ENCODE results near the gene BAX.

GRCh38 chr19:48953990-48954594 lies 583 bp upstream of the BAX start:
- no peak for TF ChIP-seq RFX5 (IDR thresholded peaks at IDR 0.05)
- no peak; the same call in 2 of the 3 replicates for TF ChIP-seq CTCF (IDR thresholded peaks at IDR 0.05)
- no peak for TF ChIP-seq JUN (IDR thresholded peaks at IDR 0.05)
- TF ChIP-seq BCL3 (IDR thresholded peaks at IDR 0.05): no peak
- TF ChIP-seq MAZ (IDR thresholded peaks at IDR 0.05; ENCODE audit: borderline replicate concordance, low read depth, low read length): no peak
- TF ChIP-seq NFE2L2 (conservative IDR thresholded peaks at IDR 0.05; ENCODE audit: low read length): no peak
- no peak for TF ChIP-seq CEBPB (IDR thresholded peaks at IDR 0.05)
- TF ChIP-seq KDM5A (IDR thresholded peaks at IDR 0.05): no peak
- no peak for TF ChIP-seq MYC (IDR thresholded peaks at IDR 0.05; ENCODE audit: borderline replicate concordance, low read length)
- TF ChIP-seq KDM1A (IDR thresholded peaks at IDR 0.05; ENCODE audit: low read depth): no peak
